SJSA1 (cell line): Measurements from ENCODE around the gene FKBP3. TPM values are rescaled to one million over a fixed set of nuclear protein-coding genes. Genes with fewer than 3 reads are reported as not detected.
"Not testable (repeated sequence)": the region's sequence is repeated elsewhere in the genome, so short reads cannot be mapped to it uniquely, and the experiment has no call there.

ENCODE experiments used
- DNase-seq, 2 experiments: peaks; one replicate each; pipeline ENCODE4 v3.0.0-alpha.2; 2015 to 2020; ENCODE audit warnings: low spot score in 2 of 2, low read depth in 1 of 2
- H3K27ac ChIP-seq: fragments of 250-450 bp; sonication (Bioruptor Pico); 2 replicates; pipeline ENCODE4 v1.5.1; 2020; ENCODE audit warnings: mild to moderate bottlenecking, moderate library complexity
- H3K27me3 ChIP-seq: fragments of 250-450 bp; sonication (Bioruptor Pico); replicated peaks from 2 replicates; pipeline ENCODE4 v1.5.1; 2020; ENCODE audit warnings: mild to moderate bottlenecking, moderate library complexity
- H3K36me3 ChIP-seq: fragments of 250-450 bp; sonication (Bioruptor Pico); 2 replicates; pipeline ENCODE4 v1.5.1; 2020; ENCODE audit warnings: mild to moderate bottlenecking
- H3K4me1 ChIP-seq: fragments of 250-450 bp; sonication (Bioruptor Pico); replicated peaks from 2 replicates; pipeline ENCODE4 v1.6.1; 2021; ENCODE audit warnings: mild to moderate bottlenecking
- H3K4me3 ChIP-seq: fragments of 250-450 bp; sonication (Bioruptor Pico); 2 replicates; pipeline ENCODE4 v1.5.1; 2020; ENCODE audit warnings: mild to moderate bottlenecking
- H3K9me3 ChIP-seq: fragments of 250-450 bp; sonication (Bioruptor Pico); replicated peaks from 2 replicates; pipeline ENCODE4 v1.5.1; 2020; ENCODE audit warnings: mild to moderate bottlenecking
- total RNA-seq: library from RNA; depleted of rRNA; stranded (reverse); fragments of >200 nt; shearing (Covaris generic); gene quantifications from 2 replicates; pipeline ENCODE4 v1.2.3, GENCODE V29; 2014; rRNA removed

The FKBP3 gene
- 31.7 and 56.9 TPM in 2 replicates for total RNA-seq

DNA sequence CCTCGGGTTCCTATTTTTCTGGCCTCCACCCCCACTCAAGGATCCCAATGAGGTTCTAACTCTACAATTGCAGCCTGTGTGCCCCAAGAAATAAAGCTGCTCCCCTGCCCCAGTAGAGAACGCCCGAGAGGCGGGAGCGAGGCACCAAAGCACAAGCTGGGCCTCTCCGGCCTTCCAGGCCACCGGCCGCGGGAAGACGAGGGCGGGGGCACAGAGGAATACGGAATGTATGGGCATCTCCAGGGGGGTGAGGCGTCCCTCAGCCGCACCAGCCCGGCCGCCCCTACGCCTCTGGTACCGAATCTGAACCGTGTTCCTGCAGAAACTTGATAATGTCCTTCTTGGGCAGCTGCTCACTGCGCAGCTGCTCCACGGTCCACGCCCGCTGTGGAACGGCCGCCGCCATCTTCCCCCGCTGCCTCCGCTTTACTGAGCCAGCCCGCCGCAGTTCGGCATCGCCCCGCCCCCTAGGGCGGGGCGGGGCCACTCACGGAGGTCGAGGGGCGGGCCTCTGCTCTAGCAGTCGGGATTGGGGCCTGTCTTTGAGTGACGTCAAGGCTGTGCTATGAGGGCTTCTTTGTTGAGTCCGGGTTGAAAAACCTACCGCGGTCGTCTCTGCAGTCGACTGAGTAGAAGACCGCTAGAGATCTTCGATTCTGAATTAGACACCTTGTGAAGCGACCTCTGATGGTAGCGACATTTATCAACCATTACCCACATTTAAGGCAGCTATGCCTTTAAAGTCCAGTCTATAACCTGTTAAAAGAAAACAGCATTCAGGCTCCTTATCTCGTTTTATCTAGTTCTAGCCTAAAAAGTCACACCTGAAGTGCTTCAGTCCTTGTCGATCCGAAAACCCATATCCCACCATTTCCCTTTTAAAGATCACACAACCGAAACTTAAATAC lies at the start of gene FKBP3:
Gene FKBP3 (minus strand): TSS at position 431 of the 908 bp plus-strand sequence. CDS start 25 bp downstream, at position 406.
- Histone ChIP-seq H3K9me3 (no peaks in the 10 kb centered on the region), H3K27me3 (no peaks in the 10 kb centered on the region), H3K4me1 (peaks cover 8% of the 10 kb centered on the region), H3K36me3 (peaks cover 2% of the 10 kb centered on the region), H3K27ac (peak within 1 kb of the TSS; percentile 66), H3K4me3 (peak within 1 kb of the TSS; percentile 69)
- peak; percentile 97 to 98 for DNase-seq

- no peaks in the 10 kb centered on the region for H3K27me3 ChIP-seq
- no peaks in the 10 kb centered on the region for H3K9me3 ChIP-seq
- peaks cover 11% of the 10 kb centered on the region for H3K4me1 ChIP-seq
- no peak for DNase-seq
- H3K36me3 ChIP-seq = peaks cover 7% of the 10 kb centered on the region; the same call in 1 of the 2 replicates
- no peak overlapping the region for H3K27ac ChIP-seq
- no peak overlapping the region for H3K4me3 ChIP-seq
Observed at GRCh38 chr14:45181806-45182205, 47.5 kb upstream of the FKBP3 start.

GRCh38 chr14:45181329-45181728 lies 47.0 kb upstream of the FKBP3 start:
- 0 out of 2 replicates have a peak overlapping the region, but pooled peaks have one; percentile 3 for H3K27ac ChIP-seq
- H3K4me1 ChIP-seq = peaks cover 11% of the 10 kb centered on the region
- H3K4me3 ChIP-seq = no peak overlapping the region
- peaks cover 4% of the 10 kb centered on the region; the same call in 1 of the 2 replicates for H3K36me3 ChIP-seq
- DNase-seq = peak in 1 of 2 experiments; percentile 5
- H3K27me3 ChIP-seq = no peaks in the 10 kb centered on the region
- H3K9me3 ChIP-seq = no peaks in the 10 kb centered on the region

DNA sequence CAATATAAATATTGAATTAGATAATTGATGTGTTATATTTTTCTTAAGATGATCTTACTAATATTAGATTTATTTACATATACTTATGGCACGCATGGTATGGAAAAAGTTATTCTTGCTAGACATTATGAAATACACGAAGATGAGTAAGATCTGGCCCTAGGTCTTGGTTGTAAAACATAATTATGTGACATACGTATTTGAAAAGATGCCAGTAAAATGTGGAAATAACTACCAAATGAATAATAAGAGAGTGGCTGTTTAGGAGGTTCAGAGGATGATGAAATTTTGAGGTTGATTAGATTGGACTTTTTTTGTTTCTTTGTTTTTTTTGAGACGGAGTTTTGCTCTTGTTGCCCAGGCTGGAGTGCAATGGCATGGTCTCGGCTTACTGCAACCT lies 42.8 kb upstream of the FKBP3 start:
- Histone ChIP-seq H3K27ac (no peak overlapping the region), H3K36me3 (peaks cover 3% of the 10 kb centered on the region; the same call in 1 of the 2 replicates), H3K9me3 (no peaks in the 10 kb centered on the region), H3K27me3 (no peaks in the 10 kb centered on the region), H3K4me1 (peaks cover 8% of the 10 kb centered on the region), H3K4me3 (no peak overlapping the region)
- DNase-seq = no peak

- no peaks in the 10 kb centered on the region for H3K27me3 ChIP-seq
- no peaks in the 10 kb centered on the region for H3K4me1 ChIP-seq
- no peak overlapping the region for H3K4me3 ChIP-seq
- no peaks in the 10 kb centered on the region for H3K9me3 ChIP-seq
- H3K36me3 ChIP-seq = peaks cover 10% of the 10 kb centered on the region
- DNase-seq = no peak
- no peak overlapping the region for H3K27ac ChIP-seq
Observed at GRCh38 chr14:45169906-45170305, 35.6 kb upstream of the FKBP3 start.

DNA sequence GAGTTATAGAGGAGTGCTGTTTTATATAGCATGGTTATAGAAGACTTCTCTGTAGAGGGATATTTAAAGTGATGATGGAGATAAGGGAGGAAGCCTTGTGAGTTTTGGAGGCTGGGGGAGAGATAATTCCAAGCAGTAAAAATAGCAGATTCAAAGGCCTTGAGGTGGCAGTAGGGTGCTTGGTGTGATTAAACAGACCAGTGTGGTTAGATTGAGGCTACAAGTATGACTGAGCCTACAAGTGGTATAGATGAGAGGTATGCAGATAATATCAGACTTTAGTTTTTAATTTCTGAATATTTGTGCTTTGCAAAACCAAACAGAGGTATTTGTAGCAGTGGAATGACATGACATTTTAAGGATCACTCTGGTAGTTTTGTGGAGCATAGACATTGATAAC lies 21.8 kb upstream of the FKBP3 start:
- no peaks in the 10 kb centered on the region for H3K4me1 ChIP-seq
- no peak overlapping the region for H3K27ac ChIP-seq
- H3K36me3 ChIP-seq = peaks cover 4% of the 10 kb centered on the region; the same call in 1 of the 2 replicates
- no peaks in the 10 kb centered on the region for H3K27me3 ChIP-seq
- no peak overlapping the region for H3K4me3 ChIP-seq
- H3K9me3 ChIP-seq = no peaks in the 10 kb centered on the region
- DNase-seq = no peak

DNA sequence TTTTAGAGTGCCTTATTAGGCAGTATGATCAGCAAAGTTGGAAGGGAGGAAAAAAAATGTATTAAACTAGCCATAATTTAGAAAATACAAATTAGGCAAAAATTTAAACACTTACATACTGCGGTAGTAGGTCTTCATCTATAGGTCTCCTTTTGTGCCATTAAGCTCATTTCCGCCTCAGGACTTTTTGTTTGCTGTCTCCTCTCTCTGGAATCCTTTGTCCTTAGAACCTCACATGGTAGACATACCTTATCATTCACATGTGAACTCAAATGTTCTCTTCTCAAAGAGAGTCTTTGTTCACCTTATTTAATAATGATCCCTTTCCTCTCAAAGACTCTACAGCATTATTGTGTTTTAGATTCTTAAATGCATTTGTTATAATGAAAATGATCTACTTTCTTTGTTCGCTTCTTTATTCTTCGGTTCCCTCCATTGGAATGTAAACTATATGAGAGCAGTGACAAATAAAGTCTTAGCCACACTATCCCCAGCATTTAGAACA lies 16.2 kb upstream of the FKBP3 start:
- H3K36me3 ChIP-seq = no peaks in the 10 kb centered on the region; the same call in 1 of the 2 replicates
- H3K4me1 ChIP-seq = no peaks in the 10 kb centered on the region
- H3K27ac ChIP-seq = no peak overlapping the region
- DNase-seq = no peak
- no peak overlapping the region for H3K4me3 ChIP-seq
- no peaks in the 10 kb centered on the region for H3K9me3 ChIP-seq
- H3K27me3 ChIP-seq = no peaks in the 10 kb centered on the region

- H3K9me3 ChIP-seq = no peaks in the 10 kb centered on the region
Observed at GRCh38 chr14:45149602-45150001, 15.3 kb upstream of the FKBP3 start.

DNA sequence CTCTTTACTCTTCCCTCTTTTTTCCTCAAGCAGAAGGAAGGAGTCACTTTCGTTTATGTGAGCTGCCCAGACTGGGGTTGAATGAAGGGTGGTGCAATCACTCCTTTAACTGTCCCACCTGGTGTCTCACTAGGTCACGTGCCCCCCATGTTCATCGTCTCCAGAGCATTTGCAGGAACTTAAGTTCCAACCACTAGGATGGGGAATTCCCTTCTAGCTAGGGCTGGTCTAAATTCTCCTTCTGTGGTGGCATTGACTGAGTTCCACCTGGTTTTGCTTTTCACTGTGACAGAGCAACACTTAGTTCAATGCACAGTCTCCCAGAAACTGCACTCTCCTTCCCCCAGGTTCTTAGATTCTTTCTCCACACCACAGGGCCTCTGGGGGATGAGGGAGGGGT lies 10.9 kb upstream of the FKBP3 start:
- DNase-seq = no peak
- H3K36me3 ChIP-seq = peaks cover 9% of the 10 kb centered on the region
- no peaks in the 10 kb centered on the region for H3K4me1 ChIP-seq
- H3K4me3 ChIP-seq = no peak overlapping the region
- no peaks in the 10 kb centered on the region for H3K27me3 ChIP-seq
- no peaks in the 10 kb centered on the region for H3K9me3 ChIP-seq
- H3K27ac ChIP-seq = no peak overlapping the region

More at GRCh38 chr14:45149602-45150001, 15.3 kb upstream of the FKBP3 start:
- Histone ChIP-seq H3K27ac (no peak overlapping the region), H3K27me3 (no peaks in the 10 kb centered on the region), H3K4me3 (no peak overlapping the region), H3K4me1 (no peaks in the 10 kb centered on the region), H3K36me3 (peaks cover 3% of the 10 kb centered on the region)
- no peak for DNase-seq

- Histone ChIP-seq H3K4me3 (no peak overlapping the region), H3K4me1 (no peaks in the 10 kb centered on the region), H3K27ac (no peak overlapping the region), H3K27me3 (no peaks in the 10 kb centered on the region), H3K36me3 (peaks cover 9% of the 10 kb centered on the region), H3K9me3 (no peaks in the 10 kb centered on the region)
- DNase-seq = no peak
Observed at GRCh38 chr14:45144658-45145057, 10.4 kb upstream of the FKBP3 start.

GRCh38 chr14:45142083-45142482 lies 7.8 kb upstream of the FKBP3 start:
- H3K4me3 ChIP-seq, H3K4me1 ChIP-seq, H3K27me3 ChIP-seq, DNase-seq, H3K9me3 ChIP-seq, H3K36me3 ChIP-seq, H3K27ac ChIP-seq: not testable (repeated sequence)

GRCh38 chr14:45140661-45141187 lies 6.4 kb upstream of the FKBP3 start:
- peaks cover 8% of the 10 kb centered on the region for H3K4me1 ChIP-seq
- H3K27me3 ChIP-seq = no peaks in the 10 kb centered on the region
- H3K4me3 ChIP-seq = no peak overlapping the region
- H3K36me3 ChIP-seq = peaks cover 9% of the 10 kb centered on the region
- no peak for DNase-seq
- no peak overlapping the region for H3K27ac ChIP-seq
- no peaks in the 10 kb centered on the region for H3K9me3 ChIP-seq

DNA sequence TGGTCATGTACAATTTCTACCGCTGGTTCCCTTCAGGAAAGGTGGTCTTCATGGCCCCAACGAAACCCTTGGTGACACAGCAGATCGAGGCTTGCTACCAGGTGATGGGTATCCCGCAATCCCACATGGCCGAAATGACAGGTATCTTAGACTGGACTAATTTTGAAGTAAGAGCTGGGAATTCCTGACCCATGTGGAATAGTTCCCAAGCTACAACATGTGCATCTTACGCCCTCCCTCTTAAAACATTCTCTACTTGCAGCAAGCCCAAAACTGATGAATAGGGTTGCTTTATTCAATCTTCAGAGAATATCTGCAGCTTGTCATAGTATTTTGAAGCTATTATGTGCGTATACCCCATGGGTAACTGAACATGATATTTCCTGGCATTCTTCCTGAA lies 2.1 kb upstream of the FKBP3 start:
- Histone ChIP-seq H3K36me3 (no peaks in the 10 kb centered on the region), H3K4me1 (peaks cover 8% of the 10 kb centered on the region), H3K9me3 (no peaks in the 10 kb centered on the region), H3K27me3 (no peaks in the 10 kb centered on the region), H3K4me3 (peak overlapping the region; percentile 69), H3K27ac (no peak overlapping the region)
- no peak for DNase-seq
